Endothelial cell of umbilical vein (primary cell): ENCODE data around the gene DNAJB9.

Source experiments
- EZH2 ChIP-seq: IDR thresholded peaks from 2 replicates; pipeline ENCODE4 v1.6.1; 2012; ENCODE audit warnings: borderline replicate concordance, low read depth, mild to moderate bottlenecking, moderate library complexity, low read length, inconsistent platforms; ENCODE audit not compliant: severe bottlenecking
- MYC ChIP-seq: IDR thresholded peaks from one replicate; pipeline ENCODE4 v1.6.1; 2011; ENCODE audit warnings: mild to moderate bottlenecking, low read depth, low read length
- POLR2A ChIP-seq: IDR thresholded peaks from 2 replicates; pipeline ENCODE4 v1.6.1; 2012; ENCODE audit warnings: low read depth, mild to moderate bottlenecking, control low read depth, low read length
- POLR2AphosphoS5 ChIP-seq: IDR thresholded peaks from 2 replicates; pipeline ENCODE4 v1.6.1; 2012; ENCODE audit warnings: low read depth, mild to moderate bottlenecking, control low read depth, low read length, moderate library complexity; ENCODE audit not compliant: insufficient read depth
- TF ChIP-seq, protein P1 (sequence below): IDR thresholded peaks from 2 replicates; pipeline ENCODE4 v1.6.1; 2011; ENCODE audit not compliant: insufficient read depth, insufficient read length
- TF ChIP-seq, protein P2 (sequence below), 2 donors: IDR thresholded peaks; 1 replicate in 1 of 2; 2 replicates in 1 of 2; pipeline ENCODE4 v1.5.1; 2011; ENCODE audit warnings: low read length in 2 of 2, mild to moderate bottlenecking in 2 of 2, moderate library complexity in 2 of 2, control low read depth in 1 of 2, inconsistent platforms in 1 of 2, low read depth in 1 of 2; ENCODE audit not compliant: insufficient read depth in 1 of 2; ENCODE audit errors: extremely low read depth in 1 of 2

DNA sequence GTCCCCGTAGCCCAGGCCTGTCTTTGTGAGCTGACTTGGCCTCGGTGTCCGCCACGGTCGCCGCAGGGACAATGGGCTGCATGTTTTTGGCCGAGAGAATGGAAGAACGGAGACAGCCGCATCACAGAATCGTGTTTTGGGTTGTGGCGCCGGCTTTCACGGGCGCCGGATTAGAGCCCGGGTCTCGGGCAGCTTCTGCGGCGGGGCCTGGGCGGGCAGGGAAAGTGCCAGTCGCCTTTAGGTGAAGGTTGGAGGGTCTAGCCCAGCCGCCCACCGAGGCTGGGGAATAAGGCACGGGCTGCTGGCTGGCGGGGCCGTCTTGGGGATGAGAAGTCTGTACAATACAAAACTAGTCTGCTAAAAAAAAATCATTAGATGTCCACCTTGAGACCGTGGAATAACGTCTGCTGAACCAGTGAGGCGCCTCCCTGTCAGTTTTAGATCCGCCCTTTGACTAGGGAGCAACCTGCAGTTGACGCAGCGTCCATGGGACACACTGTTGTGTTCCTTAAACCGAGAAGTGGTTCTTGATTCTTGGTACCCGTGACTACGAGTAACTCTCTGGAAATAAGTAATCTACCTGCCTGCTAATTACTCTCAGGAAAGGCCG lies 577 bp downstream of the DNAJB9 start:
- no peak for TF ChIP-seq POLR2A
- TF ChIP-seq, protein P1, sequence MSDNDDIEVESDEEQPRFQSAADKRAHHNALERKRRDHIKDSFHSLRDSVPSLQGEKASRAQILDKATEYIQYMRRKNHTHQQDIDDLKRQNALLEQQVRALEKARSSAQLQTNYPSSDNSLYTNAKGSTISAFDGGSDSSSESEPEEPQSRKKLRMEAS: no peak
- TF ChIP-seq POLR2AphosphoS5: no peak
- TF ChIP-seq, protein P2, sequence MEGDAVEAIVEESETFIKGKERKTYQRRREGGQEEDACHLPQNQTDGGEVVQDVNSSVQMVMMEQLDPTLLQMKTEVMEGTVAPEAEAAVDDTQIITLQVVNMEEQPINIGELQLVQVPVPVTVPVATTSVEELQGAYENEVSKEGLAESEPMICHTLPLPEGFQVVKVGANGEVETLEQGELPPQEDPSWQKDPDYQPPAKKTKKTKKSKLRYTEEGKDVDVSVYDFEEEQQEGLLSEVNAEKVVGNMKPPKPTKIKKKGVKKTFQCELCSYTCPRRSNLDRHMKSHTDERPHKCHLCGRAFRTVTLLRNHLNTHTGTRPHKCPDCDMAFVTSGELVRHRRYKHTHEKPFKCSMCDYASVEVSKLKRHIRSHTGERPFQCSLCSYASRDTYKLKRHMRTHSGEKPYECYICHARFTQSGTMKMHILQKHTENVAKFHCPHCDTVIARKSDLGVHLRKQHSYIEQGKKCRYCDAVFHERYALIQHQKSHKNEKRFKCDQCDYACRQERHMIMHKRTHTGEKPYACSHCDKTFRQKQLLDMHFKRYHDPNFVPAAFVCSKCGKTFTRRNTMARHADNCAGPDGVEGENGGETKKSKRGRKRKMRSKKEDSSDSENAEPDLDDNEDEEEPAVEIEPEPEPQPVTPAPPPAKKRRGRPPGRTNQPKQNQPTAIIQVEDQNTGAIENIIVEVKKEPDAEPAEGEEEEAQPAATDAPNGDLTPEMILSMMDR (IDR thresholded peaks at IDR 0.05; ENCODE audit: extremely low read depth in 1 of 2, insufficient read depth in 1 of 2, low read depth in 1 of 2, low read length in 2 of 2): no peak
- TF ChIP-seq MYC: no peak
- TF ChIP-seq EZH2: no peak
